ENCODE results near the gene PARP16. TPM values are rescaled to one million over a fixed set of nuclear protein-coding genes. Genes with fewer than 3 reads are reported as not detected.

The PARP16 gene
- total and polyA plus RNA-seq, 2 experiments from 2014 or later, result 9.3 to 19.7 TPM

DNA sequence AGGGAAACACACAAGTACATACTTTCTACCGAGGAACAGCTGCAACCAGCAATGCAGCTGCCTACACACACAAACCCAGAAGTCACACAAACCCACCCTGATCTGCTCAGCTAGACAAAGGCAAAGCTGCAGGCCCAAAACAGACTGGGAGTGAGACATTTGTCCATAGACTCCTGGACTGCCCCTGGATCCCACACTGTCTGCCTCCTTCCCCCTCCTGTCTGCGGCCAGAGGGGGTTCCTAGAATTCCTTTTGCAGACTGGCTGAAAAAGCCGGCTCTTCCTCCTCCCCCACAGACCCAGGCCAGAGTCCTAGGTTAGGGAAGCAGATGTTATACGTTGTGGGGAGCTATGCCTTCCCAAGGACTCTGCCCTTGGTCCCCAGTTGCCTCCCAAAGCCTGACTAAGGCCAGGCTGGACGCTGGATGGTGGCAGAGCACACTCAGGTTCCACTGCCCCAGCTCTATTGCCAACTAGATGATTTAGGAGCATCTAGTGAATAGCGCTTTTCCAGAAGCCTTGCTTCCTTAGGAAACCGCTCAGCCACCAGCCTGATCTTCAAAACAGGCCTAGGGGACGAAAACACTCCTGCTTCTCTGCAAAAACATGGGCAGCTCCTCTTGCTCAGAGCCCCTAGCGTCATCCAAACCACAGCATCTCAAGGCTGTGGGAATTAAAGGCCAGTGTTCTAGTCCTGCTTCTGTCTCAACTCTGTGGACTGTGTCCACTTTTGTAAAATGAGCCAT is 38.0 kb downstream of the PARP16 start:
- 74% methylated on average over 9 of the region's 9 CpGs for WGBS (ENCODE audit: low lambda C conversion rate, missing lambda C conversion rate)
- H3K9me3 ChIP-seq (ENCODE audit: low read depth), result no peaks in the 10 kb centered on the region
- no peaks in the 10 kb centered on the region for H3K27me3 ChIP-seq
- peaks cover 27% of the 10 kb centered on the region for H3K4me1 ChIP-seq (ENCODE audit: insufficient read depth)
- peak overlapping the region; percentile 31 for H3K27ac ChIP-seq
- no peak overlapping the region for H2AFZ ChIP-seq
- no peak for TF ChIP-seq EZH2phosphoT487 (IDR thresholded peaks at IDR 0.05; ENCODE audit: low read depth, severe bottlenecking, unreplicated experiment)
- TF ChIP-seq, protein P1, sequence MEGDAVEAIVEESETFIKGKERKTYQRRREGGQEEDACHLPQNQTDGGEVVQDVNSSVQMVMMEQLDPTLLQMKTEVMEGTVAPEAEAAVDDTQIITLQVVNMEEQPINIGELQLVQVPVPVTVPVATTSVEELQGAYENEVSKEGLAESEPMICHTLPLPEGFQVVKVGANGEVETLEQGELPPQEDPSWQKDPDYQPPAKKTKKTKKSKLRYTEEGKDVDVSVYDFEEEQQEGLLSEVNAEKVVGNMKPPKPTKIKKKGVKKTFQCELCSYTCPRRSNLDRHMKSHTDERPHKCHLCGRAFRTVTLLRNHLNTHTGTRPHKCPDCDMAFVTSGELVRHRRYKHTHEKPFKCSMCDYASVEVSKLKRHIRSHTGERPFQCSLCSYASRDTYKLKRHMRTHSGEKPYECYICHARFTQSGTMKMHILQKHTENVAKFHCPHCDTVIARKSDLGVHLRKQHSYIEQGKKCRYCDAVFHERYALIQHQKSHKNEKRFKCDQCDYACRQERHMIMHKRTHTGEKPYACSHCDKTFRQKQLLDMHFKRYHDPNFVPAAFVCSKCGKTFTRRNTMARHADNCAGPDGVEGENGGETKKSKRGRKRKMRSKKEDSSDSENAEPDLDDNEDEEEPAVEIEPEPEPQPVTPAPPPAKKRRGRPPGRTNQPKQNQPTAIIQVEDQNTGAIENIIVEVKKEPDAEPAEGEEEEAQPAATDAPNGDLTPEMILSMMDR (IDR thresholded peaks at IDR 0.05; ENCODE audit: poor library complexity), result no peak
- TF ChIP-seq EZH2 (IDR thresholded peaks at IDR 0.05; ENCODE audit: borderline replicate concordance), result no peak
- no peaks in the 10 kb centered on the region for H3K79me2 ChIP-seq
- DNase-seq (ENCODE audit: low spot score), result no peak
- no peak overlapping the region for H3K4me3 ChIP-seq
- no peak overlapping the region for H3K4me2 ChIP-seq
- H4K20me1 ChIP-seq (ENCODE audit: insufficient read depth, poor library complexity, severe bottlenecking), result no peaks in the 10 kb centered on the region
- no peaks in the 10 kb centered on the region for H3K9me2 ChIP-seq (replicated peaks; ENCODE audit: insufficient read depth)
- no peaks in the 10 kb centered on the region for H3K36me3 ChIP-seq (replicated peaks; ENCODE audit: insufficient read depth, low read depth)

DNA sequence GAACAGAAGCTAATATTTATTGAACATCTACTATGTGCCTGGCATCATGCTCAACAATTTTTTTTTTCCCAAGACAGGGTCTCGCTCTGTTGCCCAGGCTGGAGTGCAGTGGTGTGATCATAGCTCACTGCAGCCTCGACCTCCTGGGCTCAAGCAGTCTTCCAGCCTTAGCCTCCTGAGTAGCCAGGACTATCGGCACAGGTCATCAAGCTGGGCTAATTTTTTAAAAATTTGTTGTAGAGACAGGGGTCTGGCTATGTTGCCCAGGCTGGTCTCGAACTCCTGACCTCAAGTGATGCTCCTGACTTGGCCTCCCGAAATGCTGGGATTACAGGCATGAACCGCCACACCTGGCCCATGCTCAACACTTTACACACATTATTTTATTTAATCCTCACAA is 39.7 kb downstream of the PARP16 start:
- Histone ChIP-seq H3K4me2 (no peak overlapping the region), H3K9me3 (ENCODE audit: low read depth) (no peaks in the 10 kb centered on the region), H3K27me3 (no peaks in the 10 kb centered on the region), H3K79me2 (no peaks in the 10 kb centered on the region), H4K20me1 (ENCODE audit: insufficient read depth, poor library complexity, severe bottlenecking) (no peaks in the 10 kb centered on the region), H3K36me3 (replicated peaks; ENCODE audit: insufficient read depth, low read depth) (no peaks in the 10 kb centered on the region), H2AFZ (no peak overlapping the region), H3K4me3 (no peak overlapping the region), H3K9me2 (replicated peaks; ENCODE audit: insufficient read depth) (no peaks in the 10 kb centered on the region), H3K4me1 (ENCODE audit: insufficient read depth) (peaks cover 27% of the 10 kb centered on the region), H3K27ac (peak overlapping the region; percentile 91)
- WGBS (ENCODE audit: low lambda C conversion rate, missing lambda C conversion rate), result 98% methylated on average over 6 of the region's 6 CpGs
- no peak for DNase-seq (ENCODE audit: low spot score)
- TF ChIP-seq, protein P1 (IDR thresholded peaks at IDR 0.05; ENCODE audit: poor library complexity), result no peak
- TF ChIP-seq EZH2 (IDR thresholded peaks at IDR 0.05; ENCODE audit: borderline replicate concordance) (no peak), EZH2phosphoT487 (IDR thresholded peaks at IDR 0.05; ENCODE audit: low read depth, severe bottlenecking, unreplicated experiment) (no peak)

DNA sequence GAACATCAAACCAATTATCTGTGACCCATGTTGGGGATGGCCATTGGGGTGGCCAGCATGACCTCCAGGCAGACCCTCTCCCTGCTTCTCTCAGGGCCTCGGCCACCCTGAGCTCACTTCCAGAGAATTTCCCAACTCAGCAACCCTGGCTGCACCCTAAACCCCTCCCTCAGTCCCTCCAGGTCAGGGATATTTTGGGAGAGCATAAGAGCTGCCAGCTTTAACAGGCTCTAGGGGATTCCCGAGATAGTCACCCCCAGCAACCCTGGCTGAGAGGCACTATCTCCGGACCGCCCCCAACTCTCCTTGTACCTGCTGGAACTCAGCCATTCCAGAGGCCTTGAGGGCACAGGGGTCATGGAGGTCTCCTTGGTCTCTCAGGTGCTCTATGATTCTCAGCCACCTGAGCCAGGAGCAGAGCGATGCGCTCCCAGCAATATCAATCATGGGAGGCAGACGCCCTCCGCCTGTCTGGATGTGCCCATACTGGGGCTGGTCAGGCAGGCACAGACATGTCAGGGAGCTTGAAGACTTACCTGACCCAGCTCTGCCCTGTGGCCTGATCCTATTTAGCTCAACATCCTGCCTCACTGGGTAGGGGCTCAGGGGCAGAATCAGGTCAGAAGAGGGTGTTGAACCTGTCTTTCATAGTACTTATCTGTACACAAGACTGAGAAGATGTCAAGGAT is 40.5 kb downstream of the PARP16 start:
- H3K9me3 ChIP-seq (ENCODE audit: low read depth), result no peaks in the 10 kb centered on the region
- H3K9me2 ChIP-seq (replicated peaks; ENCODE audit: insufficient read depth), result no peaks in the 10 kb centered on the region
- peak overlapping the region; percentile 91 for H3K27ac ChIP-seq
- no peaks in the 10 kb centered on the region for H3K36me3 ChIP-seq (replicated peaks; ENCODE audit: insufficient read depth, low read depth)
- H3K4me3 ChIP-seq, result no peak overlapping the region
- no peaks in the 10 kb centered on the region for H3K79me2 ChIP-seq
- no peak for DNase-seq (ENCODE audit: low spot score)
- peaks cover 25% of the 10 kb centered on the region for H3K4me1 ChIP-seq (ENCODE audit: insufficient read depth)
- no peak overlapping the region for H2AFZ ChIP-seq
- H3K4me2 ChIP-seq, result no peak overlapping the region
- H3K27me3 ChIP-seq, result no peaks in the 10 kb centered on the region
- TF ChIP-seq, protein P1 (IDR thresholded peaks at IDR 0.05; ENCODE audit: poor library complexity), result no peak
- no peak for TF ChIP-seq EZH2phosphoT487 (IDR thresholded peaks at IDR 0.05; ENCODE audit: low read depth, severe bottlenecking, unreplicated experiment)
- TF ChIP-seq EZH2 (IDR thresholded peaks at IDR 0.05; ENCODE audit: borderline replicate concordance), result no peak
- WGBS (ENCODE audit: low lambda C conversion rate, missing lambda C conversion rate), result 82% methylated on average over 8 of the region's 8 CpGs
- H4K20me1 ChIP-seq (ENCODE audit: insufficient read depth, poor library complexity, severe bottlenecking), result no peaks in the 10 kb centered on the region
